Measurements from ENCODE around the gene TXNRD3. TPM values are rescaled to one million over a fixed set of nuclear protein-coding genes. Genes with fewer than 3 reads are reported as not detected.
"Not testable (repeated sequence)": the region's sequence is repeated elsewhere in the genome, so short reads cannot be mapped to it uniquely, and the experiment has no call there.

TXNRD3 gene
- total and polyA plus RNA-seq, 12 donors = 6.8 to 20.8 (median 10.6) TPM

DNA sequence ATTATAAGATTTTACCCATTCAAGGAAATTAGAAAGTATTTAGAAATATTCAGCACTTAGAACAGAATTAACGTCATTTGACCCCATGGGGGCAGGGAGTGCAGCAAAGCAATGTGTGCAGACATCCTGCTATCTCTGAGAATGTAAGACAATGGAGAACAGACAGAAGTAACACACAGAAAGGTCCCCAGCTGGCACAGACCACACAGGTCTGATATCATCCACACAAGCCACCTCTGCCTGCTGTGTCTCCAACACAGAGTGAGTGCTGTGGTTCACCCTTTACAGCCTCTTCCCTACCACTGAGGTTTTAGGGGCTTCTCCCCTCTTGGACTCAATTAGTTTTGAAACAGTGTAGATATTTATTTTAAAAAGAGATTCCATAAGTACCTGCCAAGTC is 16.1 kb downstream of the TXNRD3 start:
- Histone ChIP-seq H3K4me1 (replicated peaks in 1 of 2) (no peaks in the 10 kb centered on the region), H3K27ac (no peak overlapping the region), H3K4me3 (no peak overlapping the region), H3K36me3 (replicated peaks in 1 of 2) (peaks cover 0 to 5% of the 10 kb centered on the region in 2 donors), H3K9me3 (replicated peaks in 1 of 3) (no peaks in the 10 kb centered on the region), H3K27me3 (no peaks in the 10 kb centered on the region)
- intact Hi-C loops (cut with DNase I) = no loop called here
- TF ChIP-seq POLR2A (IDR thresholded peaks at IDR 0.05) = no peak
- TF ChIP-seq, protein P1, sequence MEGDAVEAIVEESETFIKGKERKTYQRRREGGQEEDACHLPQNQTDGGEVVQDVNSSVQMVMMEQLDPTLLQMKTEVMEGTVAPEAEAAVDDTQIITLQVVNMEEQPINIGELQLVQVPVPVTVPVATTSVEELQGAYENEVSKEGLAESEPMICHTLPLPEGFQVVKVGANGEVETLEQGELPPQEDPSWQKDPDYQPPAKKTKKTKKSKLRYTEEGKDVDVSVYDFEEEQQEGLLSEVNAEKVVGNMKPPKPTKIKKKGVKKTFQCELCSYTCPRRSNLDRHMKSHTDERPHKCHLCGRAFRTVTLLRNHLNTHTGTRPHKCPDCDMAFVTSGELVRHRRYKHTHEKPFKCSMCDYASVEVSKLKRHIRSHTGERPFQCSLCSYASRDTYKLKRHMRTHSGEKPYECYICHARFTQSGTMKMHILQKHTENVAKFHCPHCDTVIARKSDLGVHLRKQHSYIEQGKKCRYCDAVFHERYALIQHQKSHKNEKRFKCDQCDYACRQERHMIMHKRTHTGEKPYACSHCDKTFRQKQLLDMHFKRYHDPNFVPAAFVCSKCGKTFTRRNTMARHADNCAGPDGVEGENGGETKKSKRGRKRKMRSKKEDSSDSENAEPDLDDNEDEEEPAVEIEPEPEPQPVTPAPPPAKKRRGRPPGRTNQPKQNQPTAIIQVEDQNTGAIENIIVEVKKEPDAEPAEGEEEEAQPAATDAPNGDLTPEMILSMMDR (IDR thresholded peaks at IDR 0.05) = no peak
- DNase-seq = no peak
- 91 to 97% (median 96%) methylated on average over 1 of the region's 1 CpG for WGBS, 4 donors

DNA sequence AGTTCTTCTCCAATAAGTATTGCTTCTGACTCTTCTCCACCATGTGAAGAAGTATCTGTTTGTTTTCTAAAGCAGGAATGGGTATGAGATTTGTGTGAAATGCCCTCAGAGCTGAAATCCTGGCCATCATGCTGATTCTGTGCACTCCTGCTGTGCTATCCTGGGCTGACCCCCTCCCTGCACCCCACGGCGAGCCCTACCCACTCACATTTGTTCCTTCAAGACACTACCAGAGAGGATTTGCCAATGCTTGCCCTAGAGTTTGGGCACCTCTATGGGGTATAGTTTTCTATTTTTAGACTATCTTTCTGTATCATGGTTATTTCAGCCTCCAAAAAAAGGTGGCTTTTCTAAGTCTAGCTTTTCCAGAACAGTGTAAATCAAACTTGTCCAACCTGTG is 18.5 kb downstream of the TXNRD3 start:
- DNase-seq = no peak
- H3K4me3 ChIP-seq = no peak overlapping the region
- no peaks in the 10 kb centered on the region for H3K9me3 ChIP-seq (replicated peaks in 1 of 3)
- H3K27me3 ChIP-seq = no peaks in the 10 kb centered on the region
- TF ChIP-seq, protein P1 (IDR thresholded peaks at IDR 0.05) = no peak
- no peak for TF ChIP-seq POLR2A (IDR thresholded peaks at IDR 0.05)
- no peak overlapping the region for H3K27ac ChIP-seq
- no peaks in the 10 kb centered on the region for H3K4me1 ChIP-seq (replicated peaks in 1 of 2)
- H3K36me3 ChIP-seq (replicated peaks in 1 of 2) = no peaks in the 10 kb centered on the region
- intact Hi-C loops (cut with DNase I) = no loop called here
- WGBS, 4 donors = 93 to 100% (median 95%) methylated on average over 2 of the region's 2 CpGs

DNA sequence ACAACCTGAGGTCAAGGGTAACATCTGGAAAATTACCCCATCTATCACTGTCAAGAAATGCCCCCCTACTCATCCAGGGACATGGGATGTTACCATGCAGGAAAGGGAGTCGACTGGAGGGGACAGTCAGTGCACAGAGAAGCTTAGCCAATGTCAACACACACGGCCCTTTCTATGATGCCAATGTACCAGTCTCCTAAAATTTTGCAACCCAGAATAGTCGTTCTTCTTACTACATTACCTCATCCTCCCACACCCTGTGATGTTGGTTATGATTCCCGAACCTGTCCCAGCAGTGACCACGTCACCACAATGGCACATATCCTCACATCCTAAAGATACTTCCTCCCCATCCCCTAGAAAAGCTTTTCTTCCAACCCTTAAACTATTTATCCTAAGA is 20.1 kb downstream of the TXNRD3 start:
- intact Hi-C loops (cut with DNase I) = no loop called here
- Histone ChIP-seq H3K27ac (no peak overlapping the region), H3K9me3 (replicated peaks in 1 of 3) (no peaks in the 10 kb centered on the region), H3K4me1 (replicated peaks in 1 of 2) (no peaks in the 10 kb centered on the region), H3K27me3 (no peaks in the 10 kb centered on the region), H3K36me3 (replicated peaks in 1 of 2) (no peaks in the 10 kb centered on the region), H3K4me3 (no peak overlapping the region)
- WGBS, 4 donors = 88 to 97% (median 91%) methylated on average over 5 of the region's 5 CpGs
- TF ChIP-seq, protein P1 (IDR thresholded peaks at IDR 0.05) = no peak
- TF ChIP-seq POLR2A (IDR thresholded peaks at IDR 0.05) = no peak
- no peak for DNase-seq

DNA sequence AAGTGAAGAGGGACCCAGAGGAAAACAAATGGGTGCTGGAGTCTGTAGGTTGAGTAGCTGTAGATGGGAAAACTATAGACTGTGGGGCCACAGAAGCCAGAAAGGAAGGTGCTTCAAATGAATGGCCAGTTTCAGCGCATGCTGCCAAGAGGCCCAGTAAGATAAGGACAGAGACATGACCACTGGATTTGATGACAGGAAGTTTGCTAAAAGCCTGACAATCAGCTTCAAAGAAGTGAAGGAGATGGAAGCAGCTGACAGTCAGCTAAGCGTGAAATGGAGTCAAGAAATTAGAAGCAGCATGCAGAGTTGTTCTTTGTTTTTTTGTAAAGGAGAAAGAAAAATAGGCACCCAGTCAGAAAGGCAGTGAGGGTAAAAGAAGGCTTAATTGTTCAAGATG is 24.9 kb downstream of the TXNRD3 start:
- H3K36me3 ChIP-seq (replicated peaks in 1 of 2) = no peaks in the 10 kb centered on the region
- no peaks in the 10 kb centered on the region for H3K27me3 ChIP-seq
- TF ChIP-seq, protein P1 (IDR thresholded peaks at IDR 0.05) = no peak
- no peak for TF ChIP-seq POLR2A (IDR thresholded peaks at IDR 0.05)
- no peak overlapping the region for H3K27ac ChIP-seq
- 85 to 98% (median 93%) methylated on average over 2 of the region's 2 CpGs for WGBS, 4 donors
- H3K9me3 ChIP-seq (replicated peaks in 1 of 3) = no peaks in the 10 kb centered on the region
- no peak overlapping the region for H3K4me3 ChIP-seq
- DNase-seq = no peak
- intact Hi-C loops (cut with DNase I) = no loop called here
- H3K4me1 ChIP-seq (replicated peaks in 1 of 2) = no peaks in the 10 kb centered on the region

DNA sequence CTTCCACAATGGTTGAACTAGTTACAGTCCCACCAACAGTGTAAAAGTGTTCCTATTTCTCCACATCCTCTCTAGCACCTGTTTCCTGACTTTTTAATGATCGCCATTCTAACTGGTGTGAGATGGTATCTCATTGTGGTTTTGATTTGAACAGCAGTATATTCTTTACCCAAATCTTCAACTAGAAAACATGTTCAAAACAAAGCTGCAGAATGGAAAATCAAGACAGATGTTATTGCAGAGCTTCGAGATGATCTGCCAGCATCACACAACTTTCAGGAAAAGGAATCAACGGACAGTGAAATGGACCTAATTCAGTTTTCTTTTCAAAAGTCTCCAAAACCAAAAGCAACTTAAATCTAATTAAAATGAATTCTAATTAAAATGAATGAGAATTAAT is 29.2 kb downstream of the TXNRD3 start:
- H3K4me3 ChIP-seq; H3K9me3 ChIP-seq (replicated peaks in 1 of 3); H3K27ac ChIP-seq; DNase-seq; H3K27me3 ChIP-seq; H3K4me1 ChIP-seq (replicated peaks in 1 of 2); intact Hi-C loops (cut with DNase I); H3K36me3 ChIP-seq (replicated peaks in 1 of 2): not testable (repeated sequence)
- 79 to 90% (median 86%) methylated on average over 3 of the region's 3 CpGs for WGBS, 4 donors

Measured in adrenal gland (tissue), 12 donors.